ENCODE measurements around the gene B9D1.

GRCh38 chr17:19380481-19381301 lies 18.2 kb upstream of the B9D1 start:
- TF ChIP-seq CTCF (conservative IDR thresholded peaks at IDR 0.05; ENCODE audit: low read length) = no peak
- no peak for TF ChIP-seq EZH2phosphoT487 (IDR thresholded peaks at IDR 0.05; ENCODE audit: borderline replicate concordance, low read depth, low read length)

Data from OCI-LY7 (cell line).